RCC 7860 (cell line): ENCODE measurements around the gene KIFC3.

Experiments used
- DNase-seq: peaks from one replicate; pipeline ENCODE4 v3.0.0-alpha.2; 2015; ENCODE audit warnings: low spot score
- FAIRE-seq: peaks from 2 replicates; lab custom pipeline; 2012; peaks lifted over from hg19 to GRCh38; lab: Jason Lieb, UNC

Gene KIFC3

GRCh38 chr16:57769541-57770145, 32.6 kb downstream of the KIFC3 start:
- DNase-seq, result no peak
- FAIRE-seq, result no peak

GRCh38 chr16:57766714-57767348, 35.5 kb downstream of the KIFC3 start:
- DNase-seq, result no peak
- FAIRE-seq, result no peak

- FAIRE-seq, result no peak
These were observed 37.0 kb downstream of the KIFC3 start for GRCh38 chr16:57765160-57765728.

GRCh38 chr16:57764341-57765159, 37.7 kb downstream of the KIFC3 start:
- DNase-seq (peak; percentile 95), FAIRE-seq (peak; percentile 85)

More at GRCh38 chr16:57765160-57765728, 37.0 kb downstream of the KIFC3 start:
- DNase-seq, result no peak

DNA sequence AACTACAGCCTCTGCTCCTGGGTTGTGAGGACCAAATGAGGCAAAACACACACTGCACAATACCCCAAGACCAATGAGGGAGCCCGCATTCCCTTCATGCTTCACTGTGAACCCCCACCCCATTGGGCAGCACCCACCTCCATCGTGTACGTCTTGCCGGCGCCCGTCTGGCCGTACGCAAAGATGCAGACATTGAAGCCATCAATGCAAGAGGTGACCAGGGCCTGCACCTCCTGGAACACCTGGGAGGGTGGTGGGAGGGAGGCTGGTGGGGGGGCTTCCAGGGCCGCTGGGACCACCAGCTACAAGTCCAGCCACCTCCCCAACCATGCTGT, 38.3 kb downstream of the KIFC3 start:
- FAIRE-seq, result no peak
- no peak for DNase-seq

- DNase-seq (no peak), FAIRE-seq (no peak)
These were observed 38.8 kb downstream of the KIFC3 start for GRCh38 chr16:57763285-57764005.

GRCh38 chr16:57762365-57763040, 39.8 kb downstream of the KIFC3 start:
- DNase-seq (no peak), FAIRE-seq (no peak)

- FAIRE-seq, result no peak
- DNase-seq, result no peak
These were observed 40.3 kb downstream of the KIFC3 start for GRCh38 chr16:57761957-57762356.

GRCh38 chr16:57761301-57761700, 41.0 kb downstream of the KIFC3 start:
- no peak for FAIRE-seq
- no peak for DNase-seq

GRCh38 chr16:57760357-57761160, 41.7 kb downstream of the KIFC3 start:
- DNase-seq (no peak), FAIRE-seq (no peak)

DNA sequence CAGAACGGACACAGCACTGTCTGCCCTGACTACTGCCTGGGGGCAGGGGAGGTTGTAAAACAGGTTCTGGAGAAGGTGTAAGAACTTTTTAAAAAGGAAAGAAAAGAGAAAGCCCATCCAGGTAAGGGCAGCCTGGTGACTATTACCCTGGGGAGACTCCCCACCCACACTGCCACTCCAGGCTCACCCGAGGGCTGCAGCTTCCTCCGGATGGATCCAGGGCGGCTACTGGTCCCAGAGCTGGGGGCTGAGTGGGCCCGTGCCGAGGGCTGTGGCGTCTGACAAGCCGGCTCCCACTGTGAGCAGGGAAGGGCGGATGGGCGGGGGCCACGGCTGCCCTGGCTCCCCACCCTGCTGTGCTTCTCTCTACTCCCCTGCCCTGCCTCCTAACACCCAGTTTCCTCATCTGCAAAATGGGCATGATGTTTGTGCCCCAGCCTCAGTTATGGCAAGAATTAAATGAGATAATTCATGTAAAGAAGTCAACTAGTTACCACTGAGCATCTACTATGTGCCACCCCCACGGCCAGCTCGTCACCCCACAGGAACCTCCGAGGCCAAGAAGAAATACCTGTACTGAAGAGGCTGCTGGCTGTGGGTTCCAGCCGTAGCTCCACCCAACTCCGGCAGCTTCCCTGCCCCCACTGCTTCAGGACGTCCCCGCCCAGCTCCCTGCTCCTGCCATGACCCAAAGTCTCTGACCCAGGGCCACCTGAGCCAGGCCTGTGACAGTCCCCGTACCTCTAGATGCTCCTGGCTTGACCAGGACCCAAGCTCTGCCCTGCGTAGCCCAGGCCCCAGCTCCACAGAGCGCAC, 42.5 kb downstream of the KIFC3 start:
- FAIRE-seq (no peak), DNase-seq (no peak)

DNA sequence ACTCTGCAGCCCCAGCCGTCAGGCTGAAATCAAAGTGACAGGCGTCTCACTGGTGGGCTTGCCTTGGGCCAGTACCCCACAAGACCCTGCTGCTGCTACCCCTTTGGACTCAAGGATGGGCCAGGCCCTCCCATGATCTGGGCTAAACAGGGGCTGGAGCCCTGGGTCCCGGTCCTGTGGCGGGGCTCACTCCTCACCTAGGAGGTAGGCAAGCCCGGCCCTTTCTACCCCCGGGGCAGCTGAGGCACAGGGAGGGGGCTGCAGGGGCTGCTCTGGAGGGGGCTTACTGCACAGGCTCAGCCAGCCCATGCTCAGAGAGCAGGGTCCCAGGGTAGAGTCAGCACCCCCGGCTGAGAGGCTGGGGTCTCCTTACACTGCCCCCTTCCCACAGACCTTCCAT, 43.2 kb downstream of the KIFC3 start:
- no peak for DNase-seq
- FAIRE-seq, result no peak

GRCh38 chr16:57758331-57759117, 43.8 kb downstream of the KIFC3 start:
- DNase-seq (no peak), FAIRE-seq (no peak)

DNA sequence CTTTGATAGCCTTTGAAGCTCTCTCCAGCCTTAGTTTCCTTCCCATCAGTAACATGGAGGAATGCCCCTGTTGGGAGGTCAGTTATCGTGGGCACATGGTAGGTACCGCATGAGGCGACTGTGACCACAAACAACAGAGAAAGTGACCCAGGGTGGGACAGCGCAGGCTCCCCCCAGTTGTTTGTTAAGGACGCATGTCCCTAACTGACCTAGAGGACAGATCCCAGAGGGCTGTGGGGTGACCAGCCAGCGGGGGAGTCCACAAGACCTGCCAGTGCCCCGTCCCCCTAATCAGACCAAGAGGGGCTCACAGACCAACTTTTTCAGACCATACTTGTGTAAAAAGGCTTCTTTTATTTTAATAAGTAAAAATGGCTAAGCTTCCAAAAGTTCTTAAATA, 44.4 kb downstream of the KIFC3 start:
- DNase-seq, result no peak
- FAIRE-seq, result no peak

DNA sequence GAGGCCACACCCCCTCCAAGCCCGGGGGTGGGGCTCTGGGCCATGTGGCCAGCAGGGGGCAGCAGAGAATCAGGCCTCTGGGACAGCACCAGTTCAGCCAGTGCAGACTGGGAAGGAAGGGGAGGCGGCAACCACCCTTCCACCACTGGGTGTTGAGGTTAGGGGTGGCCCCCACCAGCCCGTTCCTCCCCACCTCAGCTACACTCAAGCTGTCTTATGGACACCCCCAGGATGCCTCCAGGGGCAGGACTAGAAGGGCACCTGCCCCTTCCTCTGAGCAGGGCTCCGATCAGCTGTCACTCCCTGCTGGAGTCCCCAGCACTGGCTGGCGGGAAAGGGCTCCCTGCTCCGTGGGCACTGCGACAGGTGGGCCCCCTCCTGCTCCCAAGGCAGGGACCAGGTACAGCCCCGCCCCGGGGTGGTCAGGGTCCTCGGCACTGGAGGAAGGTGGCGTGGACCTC, 44.9 kb downstream of the KIFC3 start:
- DNase-seq, result peak; percentile 56
- no peak for FAIRE-seq

GRCh38 chr16:57756424-57757325, 45.6 kb downstream of the KIFC3 start:
- DNase-seq (no peak), FAIRE-seq (no peak)
